Endometrial microvascular endothelial cells (primary cell): Measurements from ENCODE around the gene SYNE1. TPM values are rescaled to one million over a fixed set of nuclear protein-coding genes. Genes with fewer than 3 reads are reported as not detected.
"Not testable (repeated sequence)": the region's sequence is repeated elsewhere in the genome, so short reads cannot be mapped to it uniquely, and the experiment has no call there.

ENCODE experiments used
- in situ Hi-C: cut with HindIII; loops from 2 replicates; pipeline ENCODE4 v1.10.0; 2017; ENCODE audit warnings: low sequenced_read_pairs, low pct_unique_long_range_greater_than_20kb; ENCODE audit errors: inconsistent ontology term
- total RNA-seq: library from RNA; depleted of rRNA; stranded (reverse); fragments of >200 nt; gene quantifications from one replicate; pipeline ENCODE4 v1.2.3, GENCODE V29; 2015; ENCODE audit errors: inconsistent ontology term

SYNE1 gene
- total RNA-seq, 1 donor from 2014 or later: 61.6 TPM

DNA sequence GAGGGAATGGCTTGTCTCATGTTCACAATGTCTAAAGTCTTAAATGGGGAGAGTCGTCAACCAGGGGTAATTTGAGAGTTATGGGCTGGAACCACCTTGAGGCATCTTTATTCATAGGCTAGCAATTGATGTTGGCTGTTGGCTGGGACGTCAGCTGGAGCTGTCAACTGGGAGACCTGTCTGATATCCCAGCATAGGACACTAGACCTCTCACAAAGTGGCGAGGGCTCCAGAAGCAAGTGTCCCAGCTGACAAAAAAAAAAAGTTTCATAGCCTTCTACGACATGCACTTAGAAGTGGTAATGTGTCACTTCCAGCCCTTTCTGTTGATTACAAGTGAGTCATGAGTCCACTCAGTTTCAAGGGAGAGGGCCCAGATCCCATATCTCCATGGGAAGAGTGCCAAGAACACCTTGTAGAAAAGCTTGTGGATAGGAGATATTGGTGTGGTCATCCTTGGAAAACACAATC lies 551.7 kb downstream of the SYNE1 start:
- in situ Hi-C loops: no loop called here

DNA sequence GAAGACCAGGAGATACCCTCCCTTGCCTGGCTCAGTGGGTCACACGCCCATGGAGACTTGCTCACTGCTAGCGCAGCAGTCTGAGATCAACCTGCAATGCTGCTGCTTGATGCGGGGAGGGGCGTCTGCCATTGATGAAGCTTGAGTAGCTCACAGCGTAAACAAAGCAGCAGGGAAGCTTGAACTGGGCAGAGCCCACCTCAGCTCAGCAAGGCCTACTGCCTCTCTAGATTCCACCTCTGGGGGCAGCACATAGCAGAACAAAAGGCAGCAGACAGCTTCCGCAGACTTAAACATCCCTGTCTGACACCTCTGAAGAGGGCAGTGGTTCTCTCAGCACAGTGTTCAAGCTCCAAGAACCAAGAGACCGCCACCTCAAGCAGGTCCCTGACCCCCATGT lies 558.4 kb downstream of the SYNE1 start:
- in situ Hi-C loops: no loop called here

DNA sequence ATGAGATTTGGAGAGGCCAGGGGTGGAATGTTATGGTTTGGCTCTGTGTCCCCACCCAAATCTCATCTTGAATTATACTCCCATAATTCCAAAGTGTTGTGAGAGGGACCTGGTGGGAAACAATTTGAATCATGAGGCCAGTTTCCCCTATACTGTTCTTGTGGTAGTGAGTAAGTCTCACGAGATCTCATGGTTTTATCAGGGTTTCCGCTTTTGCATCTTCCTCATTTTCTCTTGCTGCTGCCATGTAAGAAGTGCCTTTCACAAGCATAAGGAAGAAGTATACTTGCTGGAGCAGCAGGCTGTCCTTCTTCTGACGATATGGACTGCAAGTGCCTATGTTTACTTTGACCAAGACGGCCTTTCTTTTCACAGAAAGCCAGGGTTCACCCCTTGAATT lies 559.2 kb downstream of the SYNE1 start:
- in situ Hi-C loops: no loop called here

DNA sequence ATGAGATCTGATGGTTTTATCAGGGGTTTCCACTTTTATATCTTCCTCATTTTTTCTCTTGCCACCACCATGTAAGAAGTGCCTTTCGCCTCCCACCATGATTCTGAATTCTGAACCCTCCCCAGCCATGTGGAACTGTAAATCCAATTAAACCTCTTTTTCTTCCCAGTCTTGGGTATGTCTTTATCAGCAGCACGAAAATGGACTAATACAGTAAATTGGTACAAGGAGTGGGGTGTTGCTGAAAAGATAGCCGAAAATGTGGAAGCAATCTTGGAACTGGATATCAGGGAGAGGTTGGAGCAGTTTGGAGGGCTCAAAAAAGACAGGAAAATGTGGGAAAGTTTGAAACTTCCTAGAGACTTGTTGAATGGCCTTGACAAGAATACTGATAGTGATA lies 560.9 kb downstream of the SYNE1 start:
- in situ Hi-C loops: not testable (repeated sequence)

DNA sequence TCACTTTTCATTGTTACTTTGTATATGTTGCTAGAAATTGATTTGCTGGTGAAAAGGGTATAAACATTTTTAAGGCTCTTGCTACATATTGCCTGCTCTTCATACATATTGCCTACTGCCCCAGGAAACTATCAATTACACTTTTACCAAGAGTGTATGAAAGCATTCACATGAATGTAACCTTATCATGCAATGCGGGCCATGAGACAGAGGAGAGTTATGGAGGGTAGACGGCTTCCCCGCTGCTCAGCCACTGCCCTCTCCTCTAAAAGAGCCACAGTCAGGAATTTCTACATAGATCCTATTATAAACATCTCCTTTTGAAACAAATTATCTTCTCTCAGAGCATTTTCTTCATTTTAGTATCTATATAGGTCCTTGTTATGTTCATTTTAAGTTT lies 565.3 kb downstream of the SYNE1 start:
- in situ Hi-C loops: no loop called here

Other genes with a start within 250 kb of the SYNE1 start
- gene MYCT1, start 60.5 kb upstream of the SYNE1 start, total RNA-seq: 65.3 TPM
- 0.19 TPM for gene VIP, start 113.4 kb upstream of the SYNE1 start, total RNA-seq